Smooth muscle cell (in vitro differentiated cells): Measurements from ENCODE around the gene SREBF1. TPM values are rescaled to one million over a fixed set of nuclear protein-coding genes. Genes with fewer than 3 reads are reported as not detected.

Experiments used
- DNase-seq: peaks from one replicate; lab custom pipeline; 2025; ENCODE audit not compliant: unreplicated experiment; lab: John Stamatoyannopoulos, UW
- H2AFZ ChIP-seq: fragments of 200-600 bp; sonication (generic); 2 replicates; pipeline ENCODE4 v1.6.0; 2016; ENCODE audit warnings: antibody characterized with exemption, low read depth, mild to moderate bottlenecking
- H3F3A ChIP-seq: fragments of 200-600 bp; sonication (generic); 2 replicates; pipeline ENCODE4 v1.6.0; 2017; ENCODE audit warnings: antibody characterized with exemption, low read depth
- H3K27ac ChIP-seq: fragments of 200-600 bp; sonication (generic); 2 replicates; pipeline ENCODE4 v1.5.1; 2016; ENCODE audit warnings: low read depth, mild to moderate bottlenecking
- H3K27me3 ChIP-seq: fragments of 200-600 bp; sonication (generic); 2 replicates; pipeline ENCODE4 v1.6.1; 2016; ENCODE audit warnings: low read depth, mild to moderate bottlenecking
- H3K36me3 ChIP-seq: fragments of 200-600 bp; sonication (generic); 2 replicates; pipeline ENCODE4 v1.5.1; 2016; ENCODE audit warnings: low read depth
- H3K4me1 ChIP-seq: fragments of 200-600 bp; sonication (generic); 2 replicates; pipeline ENCODE4 v1.5.1; 2016; ENCODE audit warnings: low read depth
- H3K4me2 ChIP-seq: fragments of 200-600 bp; sonication (generic); 2 replicates; pipeline ENCODE4 v1.6.0; 2016; ENCODE audit warnings: mild to moderate bottlenecking
- H3K4me3 ChIP-seq: fragments of 200-600 bp; sonication (generic); 2 replicates; pipeline ENCODE4 v1.5.1; 2016; ENCODE audit warnings: mild to moderate bottlenecking
- H3K79me2 ChIP-seq: fragments of 200-600 bp; sonication (generic); 2 replicates; pipeline ENCODE4 v1.6.0; 2016; ENCODE audit warnings: low read depth, mild to moderate bottlenecking
- H3K9ac ChIP-seq: fragments of 200-600 bp; sonication (generic); 2 replicates; pipeline ENCODE4 v1.6.0; 2016; ENCODE audit warnings: low read depth
- H3K9me3 ChIP-seq: fragments of 200-600 bp; sonication (generic); replicated peaks from 2 replicates; pipeline ENCODE4 v1.5.1; 2016; ENCODE audit warnings: low read depth
- H4K20me1 ChIP-seq: fragments of 200-600 bp; sonication (generic); 2 replicates; pipeline ENCODE4 v1.6.0; 2016; ENCODE audit warnings: low read depth
- CTCF ChIP-seq: fragments of 200-600 bp; sonication (generic); IDR thresholded peaks from 2 replicates; pipeline ENCODE4 v1.5.1; 2017; ENCODE audit warnings: borderline replicate concordance, mild to moderate bottlenecking, antibody characterized with exemption; ENCODE audit not compliant: insufficient read depth, poor library complexity, severe bottlenecking
- WGBS: methylation state at CpG from one replicate; pipeline ENCODE4 v1.1.7; 2016; ENCODE audit warnings: low lambda C conversion rate; 5-methylcytosine and 5-hydroxymethylcytosine counted together
- polyA plus RNA-seq: library from polyadenylated mRNA; unstranded; fragments of >200 nt; fragmentation: Nextera tagmentation; extraction: Ambion mirVana; gene quantifications from 2 replicates; pipeline ENCODE4 v1.2.1, GENCODE V29; 2016
- total RNA-seq: library from RNA; depleted of rRNA; stranded (reverse); fragments of >200 nt; gene quantifications from 2 replicates; pipeline ENCODE4 v1.2.3, GENCODE V29; 2014

Gene SREBF1
- total and polyA plus RNA-seq, 2 experiments from 2014 or later = 23.5 to 45.4 TPM

GRCh38 chr17:17830740-17831207 lies 6.0 kb downstream of the SREBF1 start:
- TF ChIP-seq CTCF = no peak
- no peak overlapping the region for H3K27ac ChIP-seq
- peaks cover 18% of the 10 kb centered on the region for H3K4me1 ChIP-seq
- 89% methylated on average over 6 of the region's 6 CpGs for WGBS
- no peak overlapping the region for H3K4me2 ChIP-seq
- peaks cover 98% of the 10 kb centered on the region for H4K20me1 ChIP-seq
- H3K27me3 ChIP-seq = no peaks in the 10 kb centered on the region
- no peak overlapping the region for H3K4me3 ChIP-seq
- H3K9me3 ChIP-seq = no peaks in the 10 kb centered on the region
- no peaks in the 10 kb centered on the region for H3F3A ChIP-seq
- no peak overlapping the region for H2AFZ ChIP-seq
- H3K36me3 ChIP-seq = no peaks in the 10 kb centered on the region
- DNase-seq = no peak
- H3K9ac ChIP-seq = no peak overlapping the region
- peaks cover 90% of the 10 kb centered on the region for H3K79me2 ChIP-seq

GRCh38 chr17:17830269-17830567 lies 6.6 kb downstream of the SREBF1 start:
- H3K79me2 ChIP-seq = peaks cover 90% of the 10 kb centered on the region
- H3K9ac ChIP-seq = no peak overlapping the region
- no peaks in the 10 kb centered on the region for H3F3A ChIP-seq
- no peak overlapping the region for H3K27ac ChIP-seq
- H2AFZ ChIP-seq = no peak overlapping the region
- peaks cover 92% of the 10 kb centered on the region for H4K20me1 ChIP-seq
- H3K36me3 ChIP-seq = no peaks in the 10 kb centered on the region
- no peaks in the 10 kb centered on the region for H3K9me3 ChIP-seq
- no peak overlapping the region for H3K4me3 ChIP-seq
- H3K4me1 ChIP-seq = peaks cover 18% of the 10 kb centered on the region
- H3K27me3 ChIP-seq = no peaks in the 10 kb centered on the region
- no peak for TF ChIP-seq CTCF
- 94% methylated on average over 2 of the region's 2 CpGs for WGBS
- H3K4me2 ChIP-seq = no peak overlapping the region
- no peak for DNase-seq

- H4K20me1 ChIP-seq = peaks cover 75% of the 10 kb centered on the region
- H3K27ac ChIP-seq = no peak overlapping the region
- H3K9me3 ChIP-seq = no peaks in the 10 kb centered on the region
- no peaks in the 10 kb centered on the region for H3K27me3 ChIP-seq
- no peak overlapping the region for H2AFZ ChIP-seq
- H3K79me2 ChIP-seq = peaks cover 88% of the 10 kb centered on the region
- H3F3A ChIP-seq = peaks cover 6% of the 10 kb centered on the region
- 92% methylated on average over 13 of the region's 13 CpGs for WGBS
- peaks cover 25% of the 10 kb centered on the region for H3K4me1 ChIP-seq
- H3K36me3 ChIP-seq = no peaks in the 10 kb centered on the region
- no peak for TF ChIP-seq CTCF
- no peak overlapping the region for H3K4me2 ChIP-seq
- H3K9ac ChIP-seq = no peak overlapping the region
- no peak for DNase-seq
- no peak overlapping the region for H3K4me3 ChIP-seq
Observed at GRCh38 chr17:17827826-17828621, 8.8 kb downstream of the SREBF1 start.
